ENCODE results near the gene RPL15.
A peak's percentile ranks its signal among the peaks of the same experiment; 100 is the strongest.

RPL15 gene

DNA sequence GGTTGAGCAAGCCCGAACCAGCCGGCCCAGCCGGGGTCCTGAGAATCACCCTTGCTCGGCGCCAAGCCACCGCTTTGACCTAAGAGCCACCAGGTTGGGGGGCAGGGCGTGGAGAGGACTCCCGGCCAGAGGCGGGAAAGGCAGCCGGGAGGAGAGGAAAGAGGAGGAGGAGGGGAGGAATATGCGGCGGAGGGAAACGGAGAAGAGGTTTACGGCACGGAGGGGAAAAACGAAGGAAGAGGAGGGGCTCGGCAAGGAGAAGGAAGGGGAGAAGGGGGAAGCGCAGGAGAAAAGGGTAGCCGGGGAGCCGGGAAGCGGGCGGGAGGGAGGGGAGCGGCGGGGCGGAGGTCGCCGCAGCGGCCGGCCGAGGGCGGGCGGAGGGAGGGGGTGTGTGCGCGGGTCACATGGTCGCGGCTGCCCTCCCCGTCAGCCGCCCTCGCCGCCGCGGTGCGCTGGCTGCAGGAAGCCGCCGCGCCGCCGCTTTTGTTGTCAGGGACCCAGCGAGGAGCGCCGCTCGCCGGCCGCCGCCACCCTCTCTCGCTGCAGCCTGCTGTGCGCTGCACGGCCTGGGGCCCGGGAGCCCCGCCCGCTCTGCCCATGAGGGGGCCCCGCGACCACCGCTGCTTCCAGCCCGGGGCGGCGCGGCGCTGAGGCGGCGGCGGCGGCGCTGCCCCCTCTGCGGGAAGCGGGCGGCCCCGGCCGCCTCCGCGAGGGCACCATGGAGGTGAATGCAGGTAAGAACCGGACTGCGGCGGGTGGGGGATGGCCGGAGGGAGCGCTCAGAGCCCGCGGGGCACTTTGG is 28.1 kb downstream of the RPL15 start, which contains the start of gene NR1D2:
Gene NR1D2, plus strand, starts transcription at position 426 of the 802 bp plus-strand sequence. Its CDS starts 293 bp downstream, at position 719.
- TF ChIP-seq, protein P1, sequence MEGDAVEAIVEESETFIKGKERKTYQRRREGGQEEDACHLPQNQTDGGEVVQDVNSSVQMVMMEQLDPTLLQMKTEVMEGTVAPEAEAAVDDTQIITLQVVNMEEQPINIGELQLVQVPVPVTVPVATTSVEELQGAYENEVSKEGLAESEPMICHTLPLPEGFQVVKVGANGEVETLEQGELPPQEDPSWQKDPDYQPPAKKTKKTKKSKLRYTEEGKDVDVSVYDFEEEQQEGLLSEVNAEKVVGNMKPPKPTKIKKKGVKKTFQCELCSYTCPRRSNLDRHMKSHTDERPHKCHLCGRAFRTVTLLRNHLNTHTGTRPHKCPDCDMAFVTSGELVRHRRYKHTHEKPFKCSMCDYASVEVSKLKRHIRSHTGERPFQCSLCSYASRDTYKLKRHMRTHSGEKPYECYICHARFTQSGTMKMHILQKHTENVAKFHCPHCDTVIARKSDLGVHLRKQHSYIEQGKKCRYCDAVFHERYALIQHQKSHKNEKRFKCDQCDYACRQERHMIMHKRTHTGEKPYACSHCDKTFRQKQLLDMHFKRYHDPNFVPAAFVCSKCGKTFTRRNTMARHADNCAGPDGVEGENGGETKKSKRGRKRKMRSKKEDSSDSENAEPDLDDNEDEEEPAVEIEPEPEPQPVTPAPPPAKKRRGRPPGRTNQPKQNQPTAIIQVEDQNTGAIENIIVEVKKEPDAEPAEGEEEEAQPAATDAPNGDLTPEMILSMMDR (IDR thresholded peaks at IDR 0.05; ENCODE audit: low read depth, low read length) = no peak
- H3K4me3 ChIP-seq (ENCODE audit: low read depth, low read length) = peak within 1 kb of the TSS; percentile 75

DNA sequence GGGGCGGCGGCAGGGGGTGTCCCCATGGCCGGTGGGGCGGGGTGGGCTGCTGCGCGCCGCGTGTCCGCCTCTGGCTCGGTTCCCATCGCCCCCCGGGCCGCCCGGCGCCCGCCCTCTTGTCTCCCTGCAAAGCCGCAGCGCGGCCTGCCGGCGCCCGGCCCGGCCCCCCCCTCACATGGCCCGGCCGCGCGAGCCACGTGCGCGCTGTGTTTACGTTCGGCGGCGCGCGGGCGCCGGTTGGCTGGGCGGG is 28.7 kb downstream of the RPL15 start:
- TF ChIP-seq, protein P1 (IDR thresholded peaks at IDR 0.05; ENCODE audit: low read depth, low read length) = no peak
- H3K4me3 ChIP-seq (ENCODE audit: low read depth, low read length) = peak overlapping the region; percentile 71

DNA sequence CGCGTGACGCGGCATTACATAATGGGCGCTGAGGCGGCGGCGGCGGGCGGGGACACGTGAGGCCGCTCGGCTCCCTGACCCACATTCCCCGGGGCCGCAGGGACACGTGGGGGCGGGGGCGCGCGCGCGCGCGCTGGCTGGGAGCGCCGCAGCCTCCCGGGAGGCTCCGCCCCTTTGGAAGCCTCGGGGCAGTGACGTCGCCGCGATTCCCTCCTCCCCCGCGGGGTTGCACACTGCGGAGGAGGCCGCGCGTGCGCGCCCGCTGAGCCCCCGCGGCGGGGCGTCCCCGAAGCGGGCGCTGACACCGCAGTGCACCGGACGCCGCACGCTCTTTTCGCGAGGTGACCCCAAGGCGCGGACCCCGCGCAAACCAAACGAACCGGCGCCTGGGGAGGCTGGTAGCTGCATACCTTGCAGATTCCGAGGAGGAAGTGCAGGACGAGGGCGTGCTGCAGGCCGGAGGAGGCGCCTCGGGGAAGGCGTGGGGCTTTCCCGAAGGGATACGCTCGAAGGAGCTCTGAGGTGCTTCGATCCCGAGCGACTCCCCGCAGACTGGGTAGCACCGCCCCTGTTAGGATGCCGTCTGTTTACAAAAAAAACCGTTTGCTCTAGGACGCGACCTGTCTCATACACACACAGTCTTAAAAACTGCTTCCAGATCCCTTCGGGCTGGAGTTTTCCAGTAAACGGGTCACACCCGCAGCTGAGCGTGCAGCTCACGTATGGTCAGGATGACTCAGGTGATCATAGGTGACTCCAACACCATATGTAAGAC is 29.2 kb downstream of the RPL15 start:
- TF ChIP-seq, protein P1 (IDR thresholded peaks at IDR 0.05; ENCODE audit: low read depth, low read length) = no peak
- H3K4me3 ChIP-seq (ENCODE audit: low read depth, low read length) = peak overlapping the region; percentile 75

DNA sequence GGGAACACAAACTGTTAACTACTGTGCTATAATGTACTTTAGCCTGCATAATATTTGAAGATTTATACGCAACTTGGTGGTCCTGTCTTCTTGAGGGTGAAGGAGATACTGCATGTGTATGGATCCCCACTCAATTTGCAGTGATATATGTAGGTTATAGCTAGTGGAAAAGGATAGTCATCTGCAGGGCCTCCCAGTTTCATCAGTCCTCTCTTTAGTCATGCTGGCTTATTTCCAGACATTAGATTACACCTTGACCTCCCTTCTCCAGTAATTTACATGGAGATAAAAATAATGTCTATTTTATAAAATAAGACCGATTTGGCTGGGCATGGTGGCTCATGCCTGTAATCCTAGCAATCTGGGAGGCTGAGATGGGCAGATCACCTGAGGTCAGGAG is 31.8 kb downstream of the RPL15 start:
- TF ChIP-seq, protein P1 (IDR thresholded peaks at IDR 0.05; ENCODE audit: low read depth, low read length) = no peak
- no peak overlapping the region for H3K4me3 ChIP-seq (ENCODE audit: low read depth, low read length)

DNA sequence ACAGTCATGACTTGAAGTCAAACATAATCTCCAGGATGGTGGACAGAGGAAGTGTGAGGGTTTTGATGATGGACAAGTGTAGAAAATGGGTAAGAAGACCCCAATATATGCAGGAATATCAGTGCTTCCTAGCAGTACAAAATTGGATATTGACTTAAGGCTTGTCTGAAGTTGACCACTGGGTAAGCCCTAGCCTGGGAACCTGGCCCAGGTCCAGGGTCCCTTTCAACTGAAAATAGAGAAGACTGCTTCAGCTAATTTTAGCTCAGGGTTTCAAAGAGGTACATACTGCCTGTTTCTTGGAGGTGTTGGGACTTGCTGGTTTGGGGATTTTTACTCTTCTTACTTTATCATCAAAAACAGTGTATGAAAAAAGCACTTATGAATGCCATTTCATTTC is 32.9 kb downstream of the RPL15 start:
- H3K4me3 ChIP-seq (ENCODE audit: low read depth, low read length) = no peak overlapping the region

DNA sequence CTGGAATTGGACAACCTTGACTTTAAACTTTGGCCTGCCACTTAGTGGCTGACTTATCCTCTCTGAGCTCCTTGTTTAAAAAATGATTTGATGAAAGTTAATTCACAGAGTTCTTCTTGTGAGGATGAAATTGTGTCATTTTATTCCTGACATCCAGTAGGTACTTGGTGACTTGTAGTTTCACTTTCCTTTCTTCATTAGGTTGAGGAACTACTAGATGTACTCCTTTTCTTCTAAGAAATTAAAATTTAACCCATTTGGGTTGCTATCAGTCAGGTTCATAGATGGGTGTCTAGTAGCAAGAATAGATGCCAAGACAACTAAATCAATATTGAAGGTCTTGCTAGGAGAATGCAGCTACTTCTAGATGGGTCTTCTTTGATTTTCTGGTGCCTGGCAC is 33.4 kb downstream of the RPL15 start:
- H3K4me3 ChIP-seq (ENCODE audit: low read depth, low read length) = no peak overlapping the region
- TF ChIP-seq, protein P1 (IDR thresholded peaks at IDR 0.05; ENCODE audit: low read depth, low read length) = no peak

More for the DNA sequence above, 32.9 kb downstream of the RPL15 start:
- TF ChIP-seq, protein P1 (IDR thresholded peaks at IDR 0.05; ENCODE audit: low read depth, low read length) = no peak

DNA sequence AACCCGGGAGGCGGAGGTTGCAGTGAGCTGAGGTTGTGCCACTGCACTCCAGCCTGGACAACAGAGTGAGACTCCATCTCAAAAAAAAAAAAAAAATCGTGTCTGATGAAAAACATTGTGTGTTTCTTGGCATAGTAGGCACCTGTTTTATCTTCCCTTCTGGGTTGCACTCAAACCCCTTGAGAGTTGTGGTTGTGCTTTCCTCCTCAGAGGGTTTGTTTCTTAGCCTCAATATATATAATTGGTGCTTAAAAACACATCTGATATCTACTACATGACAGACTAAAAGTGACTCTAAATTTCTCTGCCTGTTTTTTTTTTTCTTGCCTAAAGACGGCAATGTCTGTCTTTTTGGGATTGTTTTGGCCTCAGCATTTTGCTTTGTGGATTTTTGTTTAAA is 35.7 kb downstream of the RPL15 start:
- TF ChIP-seq, protein P1 (IDR thresholded peaks at IDR 0.05; ENCODE audit: low read depth, low read length) = no peak

More for the DNA sequence above, 35.7 kb downstream of the RPL15 start:
- no peak overlapping the region for H3K4me3 ChIP-seq (ENCODE audit: low read depth, low read length)
